ENCODE data around the gene PDE12. TPM values are rescaled to one million over a fixed set of nuclear protein-coding genes. Genes with fewer than 3 reads are reported as not detected.
A peak's percentile ranks its signal among the peaks of the same experiment; 100 is the strongest.
"Not testable (repeated sequence)": the region's sequence is repeated elsewhere in the genome, so short reads cannot be mapped to it uniquely, and the experiment has no call there.

PDE12 gene
- total and polyA plus RNA-seq, 4 donors, result 3.1 to 15.4 (median 9.0) TPM

GRCh38 chr3:57596495-57597126, 40.5 kb downstream of the PDE12 start:
- Histone ChIP-seq H3K36me3 (ENCODE audit: control insufficient read depth in 1 of 2, insufficient read depth in 2 of 2, low read length in 1 of 2) (no peaks in the 10 kb centered on the region), H3K4me1 (ENCODE audit: control insufficient read depth in 1 of 2, insufficient read depth in 2 of 2, low read length in 2 of 2) (peaks cover 0 to 6% of the 10 kb centered on the region in 2 donors), H3K27ac (ENCODE audit: low read depth in 1 of 2, low read length in 2 of 2) (peak overlapping the region; percentile 85 to 96), H3K27me3 (ENCODE audit: control insufficient read depth in 1 of 2, insufficient read depth in 2 of 2, low read length in 1 of 2) (no peaks in the 10 kb centered on the region), H3K9me3 (ENCODE audit: control insufficient read depth, low read length) (no peaks in the 10 kb centered on the region), H3K4me3 (ENCODE audit: low read length in 2 of 2) (peak overlapping the region; percentile 87 to 95)
- intact Hi-C loops (cut with DNase I), result loop anchor here in 1 of 2 donors (2.0 to 5.0 kb wide), 3 partner anchors 40 to 160 kb away; partner anchors contain the start of genes DENND6A, PDE12 and SLMAP
- 0% methylated on average over 29 to 31 of the region's 31 CpGs for WGBS, 2 donors
- ATAC-seq (ENCODE audit: low FRiP score), result peak; percentile 82
- peak; percentile 92 for DNase-seq

DNA sequence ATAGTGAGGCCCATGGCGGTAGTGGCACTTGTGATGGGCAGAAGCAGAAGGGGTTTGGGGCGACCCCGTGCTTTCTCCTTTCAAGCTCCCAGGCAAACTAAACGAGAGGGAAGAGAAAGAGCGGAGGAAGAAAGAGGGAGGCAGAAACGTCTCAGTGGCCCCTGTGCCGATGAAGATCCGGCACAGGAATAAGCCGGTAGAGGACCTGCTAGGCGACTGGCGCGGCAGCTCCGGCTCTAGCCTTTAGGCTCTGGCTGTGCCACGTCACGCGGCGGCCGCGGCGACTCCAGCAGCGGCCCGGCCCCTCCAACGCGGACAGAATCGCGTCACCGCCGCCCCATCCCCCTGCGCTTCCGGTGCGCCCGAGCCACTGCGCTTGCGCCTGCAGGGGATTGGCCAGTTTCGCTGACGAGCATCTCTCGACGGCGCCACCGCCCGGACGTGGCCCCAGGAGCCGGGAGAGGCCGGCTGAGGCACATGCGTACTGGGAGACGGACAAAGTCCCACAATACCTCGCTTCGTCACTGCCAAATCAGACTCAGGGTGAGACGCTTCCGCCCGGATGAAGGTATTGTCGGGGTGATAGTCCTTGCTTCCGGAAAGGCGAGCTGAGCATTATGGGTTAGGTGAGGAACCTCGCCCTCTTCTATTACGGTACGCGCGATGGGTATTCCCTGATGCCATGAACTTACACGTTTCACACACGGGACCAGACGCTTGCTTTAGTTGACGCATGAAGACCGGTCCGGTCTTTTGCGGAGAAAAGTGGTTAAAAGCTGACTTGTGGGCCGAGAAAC, 41.3 kb downstream of the PDE12 start, which contains the start of gene ARF4:
ARF4 (minus strand) TSS at position 218 of the 797 bp plus-strand sequence; CDS start at position 14, 204 bp downstream.
- Histone ChIP-seq H3K4me1 (ENCODE audit: control insufficient read depth in 1 of 2, insufficient read depth in 2 of 2, low read length in 2 of 2) (peaks cover 0 to 3% of the 10 kb centered on the region in 2 donors), H3K27me3 (ENCODE audit: control insufficient read depth in 1 of 2, insufficient read depth in 2 of 2, low read length in 1 of 2) (no peaks in the 10 kb centered on the region), H3K27ac (ENCODE audit: low read depth in 1 of 2, low read length in 2 of 2) (peak within 1 kb of the TSS; percentile 85 to 97), H3K4me3 (ENCODE audit: low read length in 2 of 2) (peak within 1 kb of the TSS; percentile 87 to 95), H3K36me3 (ENCODE audit: control insufficient read depth in 1 of 2, insufficient read depth in 2 of 2, low read length in 1 of 2) (no peaks in the 10 kb centered on the region), H3K9me3 (ENCODE audit: control insufficient read depth, low read length) (no peaks in the 10 kb centered on the region)
- WGBS, 2 donors, result 0% methylated on average over 55 to 67 of the region's 67 CpGs
- intact Hi-C loops (cut with DNase I), result loop anchor here in 1 of 2 donors (2.0 to 5.0 kb wide), 3 partner anchors 41 to 159 kb away; partner anchors contain the start of genes DENND6A, PDE12 and SLMAP
- DNase-seq (peak; percentile 100), ATAC-seq (ENCODE audit: low FRiP score) (peak; percentile 99)

GRCh38 chr3:57598765-57599360, 42.8 kb downstream of the PDE12 start:
- ATAC-seq (ENCODE audit: low FRiP score), result no peak
- Histone ChIP-seq H3K4me3 (ENCODE audit: low read length in 2 of 2) (peak overlapping the region in 1 of 2 donors; percentile 62), H3K4me1 (ENCODE audit: control insufficient read depth in 1 of 2, insufficient read depth in 2 of 2, low read length in 2 of 2) (no peaks in the 10 kb centered on the region), H3K36me3 (ENCODE audit: control insufficient read depth in 1 of 2, insufficient read depth in 2 of 2, low read length in 1 of 2) (no peaks in the 10 kb centered on the region), H3K9me3 (ENCODE audit: control insufficient read depth, low read length) (no peaks in the 10 kb centered on the region), H3K27me3 (ENCODE audit: control insufficient read depth in 1 of 2, insufficient read depth in 2 of 2, low read length in 1 of 2) (no peaks in the 10 kb centered on the region), H3K27ac (ENCODE audit: low read depth in 1 of 2, low read length in 2 of 2) (peak overlapping the region; percentile 38 to 74)
- intact Hi-C loops (cut with DNase I), result loop anchor here in 1 of 2 donors (5.0 kb wide), 1 partner anchor 93 kb away; the partner anchor contains the start of gene DENND6A
- 46 to 55% methylated on average over 5 of the region's 5 CpGs for WGBS, 2 donors
- DNase-seq, result no peak

- H3K9me3 ChIP-seq (ENCODE audit: control insufficient read depth, low read length), result peaks cover 2% of the 10 kb centered on the region
- 92 to 97% methylated on average over 2 of the region's 2 CpGs for WGBS, 2 donors
- H3K4me1 ChIP-seq (ENCODE audit: control insufficient read depth in 1 of 2, insufficient read depth in 2 of 2, low read length in 2 of 2), result no peaks in the 10 kb centered on the region
- ATAC-seq (ENCODE audit: low FRiP score), result no peak
- intact Hi-C loops (cut with DNase I), result no loop called here
- no peak for DNase-seq
- no peaks in the 10 kb centered on the region for H3K27me3 ChIP-seq (ENCODE audit: control insufficient read depth in 1 of 2, insufficient read depth in 2 of 2, low read length in 1 of 2)
- H3K4me3 ChIP-seq (ENCODE audit: low read length in 2 of 2), result no peak overlapping the region
- no peak overlapping the region for H3K27ac ChIP-seq (ENCODE audit: low read depth in 1 of 2, low read length in 2 of 2)
- no peaks in the 10 kb centered on the region for H3K36me3 ChIP-seq (ENCODE audit: control insufficient read depth in 1 of 2, insufficient read depth in 2 of 2, low read length in 1 of 2)
Measured at GRCh38 chr3:57600195-57600594, 44.1 kb downstream of the PDE12 start.

DNA sequence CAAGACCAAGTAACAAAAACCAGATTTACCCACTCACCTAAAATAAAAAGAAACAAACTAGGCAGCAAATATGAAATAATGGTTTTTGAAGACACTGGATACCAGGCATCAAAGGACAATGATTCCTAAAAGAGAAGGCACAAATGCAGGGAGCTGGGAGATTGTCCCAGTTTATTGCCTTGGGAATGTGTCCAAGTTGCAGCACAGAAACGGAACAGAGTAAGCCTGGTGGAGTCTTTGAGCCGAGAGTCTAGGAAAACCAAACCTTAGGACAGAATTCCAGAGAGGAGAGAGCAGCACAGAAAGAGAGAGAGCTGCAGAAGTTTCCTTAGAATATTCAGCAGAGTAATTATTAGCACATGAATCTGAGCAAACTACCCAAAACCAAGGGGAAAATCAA, 48.9 kb downstream of the PDE12 start:
- Histone ChIP-seq H3K27ac (ENCODE audit: low read depth in 1 of 2, low read length in 2 of 2) (no peak overlapping the region), H3K4me1 (ENCODE audit: control insufficient read depth in 1 of 2, insufficient read depth in 2 of 2, low read length in 2 of 2) (no peaks in the 10 kb centered on the region), H3K36me3 (ENCODE audit: control insufficient read depth in 1 of 2, insufficient read depth in 2 of 2, low read length in 1 of 2) (no peaks in the 10 kb centered on the region), H3K9me3 (ENCODE audit: control insufficient read depth, low read length) (peaks cover 2% of the 10 kb centered on the region), H3K27me3 (ENCODE audit: control insufficient read depth in 1 of 2, insufficient read depth in 2 of 2, low read length in 1 of 2) (no peaks in the 10 kb centered on the region), H3K4me3 (ENCODE audit: low read length in 2 of 2) (no peak overlapping the region)
- DNase-seq (no peak), ATAC-seq (ENCODE audit: low FRiP score) (no peak)
- intact Hi-C loops (cut with DNase I), result no loop called here
- WGBS, 2 donors, result 44 to 47% methylated on average over 2 of the region's 2 CpGs

DNA sequence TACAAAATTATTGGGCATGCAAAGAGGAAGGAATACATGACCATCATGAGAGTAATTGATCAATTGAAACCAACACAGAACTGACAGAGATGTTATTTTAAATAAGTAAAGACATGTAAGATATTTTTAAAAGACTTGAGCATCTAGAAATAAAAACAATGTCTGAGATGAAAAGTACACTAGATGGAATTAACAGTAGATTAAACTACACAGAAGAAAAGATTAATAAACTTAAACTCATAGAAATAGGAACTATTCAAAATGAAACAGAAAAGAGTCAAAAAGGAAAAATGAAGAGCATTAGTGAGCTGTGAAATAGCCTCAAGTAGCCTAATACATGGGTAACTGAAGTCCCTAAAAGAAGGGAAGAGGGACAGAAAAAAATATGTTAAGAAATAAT, 49.6 kb downstream of the PDE12 start:
- no peaks in the 10 kb centered on the region for H3K4me1 ChIP-seq (ENCODE audit: control insufficient read depth in 1 of 2, insufficient read depth in 2 of 2, low read length in 2 of 2)
- no peak overlapping the region for H3K4me3 ChIP-seq (ENCODE audit: low read length in 2 of 2)
- H3K27ac ChIP-seq (ENCODE audit: low read depth in 1 of 2, low read length in 2 of 2), result no peak overlapping the region
- no peak for DNase-seq
- no peak for ATAC-seq (ENCODE audit: low FRiP score)
- H3K9me3 ChIP-seq (ENCODE audit: control insufficient read depth, low read length), result peaks cover 2% of the 10 kb centered on the region
- H3K27me3 ChIP-seq (ENCODE audit: control insufficient read depth in 1 of 2, insufficient read depth in 2 of 2, low read length in 1 of 2), result no peaks in the 10 kb centered on the region
- intact Hi-C loops (cut with DNase I), result no loop called here
- H3K36me3 ChIP-seq (ENCODE audit: control insufficient read depth in 1 of 2, insufficient read depth in 2 of 2, low read length in 1 of 2), result no peaks in the 10 kb centered on the region

DNA sequence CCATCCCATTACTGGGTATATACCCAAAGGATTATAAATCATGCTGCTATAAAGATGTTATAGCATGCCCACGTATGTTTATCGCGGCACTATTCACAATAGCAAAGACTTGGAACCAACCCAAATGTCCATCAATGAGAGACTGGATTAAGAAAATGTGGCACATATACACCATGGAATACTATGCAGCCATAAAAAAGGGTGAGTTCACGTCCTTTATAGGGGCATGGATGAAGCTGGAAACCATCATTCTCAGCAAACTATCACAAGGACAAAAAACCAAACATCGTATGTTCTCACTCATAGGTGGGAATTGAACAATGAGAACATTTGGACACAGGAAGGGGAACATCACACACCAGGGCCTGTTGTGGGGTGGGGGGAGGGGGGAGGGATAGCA, 55.8 kb downstream of the PDE12 start:
- intact Hi-C loops (cut with DNase I); ATAC-seq (ENCODE audit: low FRiP score); H3K4me3 ChIP-seq (ENCODE audit: low read length in 2 of 2); H3K4me1 ChIP-seq (ENCODE audit: control insufficient read depth in 1 of 2, insufficient read depth in 2 of 2, low read length in 2 of 2); H3K9me3 ChIP-seq (ENCODE audit: control insufficient read depth, low read length); H3K27ac ChIP-seq (ENCODE audit: low read depth in 1 of 2, low read length in 2 of 2); DNase-seq; H3K27me3 ChIP-seq (ENCODE audit: control insufficient read depth in 1 of 2, insufficient read depth in 2 of 2, low read length in 1 of 2); H3K36me3 ChIP-seq (ENCODE audit: control insufficient read depth in 1 of 2, insufficient read depth in 2 of 2, low read length in 1 of 2): not testable (repeated sequence)
- WGBS, 2 donors, result 96 to 98% methylated on average over 5 of the region's 5 CpGs

- ATAC-seq (ENCODE audit: low FRiP score), result no peak
- intact Hi-C loops (cut with DNase I), result no loop called here
- 72 to 89% methylated on average over 3 of the region's 3 CpGs for WGBS, 2 donors
Measured at GRCh38 chr3:57616233-57616632, 60.2 kb downstream of the PDE12 start.

More at GRCh38 chr3:57616233-57616632, 60.2 kb downstream of the PDE12 start:
- no peak overlapping the region for H3K4me3 ChIP-seq (ENCODE audit: low read length in 2 of 2)
- H3K9me3 ChIP-seq (ENCODE audit: control insufficient read depth, low read length), result no peaks in the 10 kb centered on the region
- no peaks in the 10 kb centered on the region for H3K27me3 ChIP-seq (ENCODE audit: control insufficient read depth in 1 of 2, insufficient read depth in 2 of 2, low read length in 1 of 2)
- H3K36me3 ChIP-seq (ENCODE audit: control insufficient read depth in 1 of 2, insufficient read depth in 2 of 2, low read length in 1 of 2), result no peaks in the 10 kb centered on the region
- no peak overlapping the region for H3K27ac ChIP-seq (ENCODE audit: low read depth in 1 of 2, low read length in 2 of 2)
- no peak for DNase-seq
- H3K4me1 ChIP-seq (ENCODE audit: control insufficient read depth in 1 of 2, insufficient read depth in 2 of 2, low read length in 2 of 2), result no peaks in the 10 kb centered on the region

All from aorta (tissue), 5 donors.